PC-3 (cell line): ENCODE measurements around the gene ETNK2. TPM values are rescaled to one million over a fixed set of nuclear protein-coding genes. Genes with fewer than 3 reads are reported as not detected.

Experiments
- ATAC-seq: fragments of 200-7000 bp; cut with Tn5 transposase; 2 replicates; pipeline ENCODE4 v1.9.1; 2020; ENCODE audit warnings: mild to moderate bottlenecking, moderate library complexity
- BruUV-seq: library from RNA; stranded (reverse); fragments of 400-500 nt; replicated peaks from 2 replicates; lab custom pipeline; 2021; lab: Mats Ljungman, UMichigan
- CTCF ChIA-PET: fragments of 300-600 bp; sonication (Branson Sonifier 250); formaldehyde crosslinking; loops from one replicate; lab custom pipeline; 2022; ENCODE audit warnings: antibody characterized with exemption; lab: Charles Lee
- POLR2A ChIA-PET: fragments of 300-600 bp; sonication (Branson Sonifier 250); formaldehyde crosslinking; loops from one replicate; lab custom pipeline; 2022; ENCODE audit warnings: antibody characterized with exemption; ENCODE audit not compliant: unreplicated experiment; lab: Charles Lee
- DNase-seq: peaks from one replicate; pipeline ENCODE4 v3.0.0-alpha.2; 2015
- H2AFZ ChIP-seq: fragments of 300-600 bp; sonication (generic); 2 replicates; pipeline ENCODE4 v1.6.0; 2016; ENCODE audit warnings: antibody characterized with exemption, low read length
- H3F3A ChIP-seq: fragments of 300-600 bp; sonication (generic); one replicate; pipeline ENCODE4 v1.6.0; 2017; ENCODE audit warnings: antibody characterized with exemption, low read length, control low read depth, mild to moderate bottlenecking; ENCODE audit not compliant: unreplicated experiment
- H3K27ac ChIP-seq: fragments of 300-600 bp; sonication (generic); 2 replicates; pipeline ENCODE4 v1.5.1; 2016; ENCODE audit warnings: mild to moderate bottlenecking, low read length
- H3K27me3 ChIP-seq: fragments of 300-600 bp; sonication (generic); 2 replicates; pipeline ENCODE4 v1.6.1; 2016; ENCODE audit warnings: low read length, mixed read lengths
- H3K36me3 ChIP-seq: fragments of 300-600 bp; sonication (generic); 2 replicates; pipeline ENCODE4 v1.6.1; 2016; ENCODE audit warnings: low read depth, mixed run types, low read length, mixed read lengths
- H3K4me1 ChIP-seq: fragments of 300-600 bp; sonication (generic); 2 replicates; pipeline ENCODE4 v1.5.1; 2016; ENCODE audit warnings: low read length; ENCODE audit not compliant: insufficient read depth
- H3K4me2 ChIP-seq: fragments of 300-600 bp; sonication (generic); 2 replicates; pipeline ENCODE4 v1.6.0; 2016; ENCODE audit warnings: low read length
- H3K4me3 ChIP-seq: fragments of 300-600 bp; sonication (generic); 2 replicates; pipeline ENCODE4 v1.5.1; 2016; ENCODE audit warnings: mild to moderate bottlenecking, low read length, mixed read lengths
- H3K79me2 ChIP-seq: fragments of 300-600 bp; sonication (generic); 2 replicates; pipeline ENCODE4 v1.6.1; 2017; ENCODE audit warnings: low read length, mixed read lengths
- H3K9ac ChIP-seq: fragments of 300-600 bp; sonication (generic); 2 replicates; pipeline ENCODE4 v1.6.0; 2016; ENCODE audit warnings: mild to moderate bottlenecking, low read length
- H3K9me2 ChIP-seq: fragments of 300-600 bp; sonication (generic); replicated peaks from 2 replicates; pipeline ENCODE4 v1.6.1; 2016; ENCODE audit warnings: mixed run types, low read length, mixed read lengths
- H3K9me3 ChIP-seq: fragments of 300-600 bp; sonication (generic); 2 replicates; pipeline ENCODE4 v1.6.1; 2016; ENCODE audit warnings: low read length, mixed read lengths
- H4K20me1 ChIP-seq: fragments of 300-600 bp; sonication (generic); 2 replicates; pipeline ENCODE4 v1.6.1; 2016; ENCODE audit warnings: low read length, mixed read lengths
- EZH2 ChIP-seq: fragments of 300-600 bp; sonication (generic); IDR thresholded peaks from one replicate; pipeline ENCODE4 v1.6.1; 2017; ENCODE audit warnings: antibody characterized with exemption, mild to moderate bottlenecking, low read length; ENCODE audit not compliant: unreplicated experiment
- EZH2phosphoT487 ChIP-seq: fragments of 300-600 bp; sonication (generic); IDR thresholded peaks from 2 replicates; pipeline ENCODE4 v1.6.1; 2018; ENCODE audit warnings: mild to moderate bottlenecking, antibody characterized with exemption, low read length, borderline replicate concordance
- intact Hi-C: fragments of 100-400 bp; cut with micrococcal nuclease; formaldehyde crosslinking; loops from 2 replicates; pipeline ENCODE4 v1.9.0; 2023
- total RNA-seq: library from RNA; depleted of rRNA; stranded (reverse); fragments of >200 nt; gene quantifications from 2 replicates; pipeline ENCODE4 v1.2.3, GENCODE V29; 2014
- TF ChIP-seq, protein P1 (sequence below): fragments of 300-600 bp; sonication (generic); conservative IDR thresholded peaks from 2 replicates; pipeline ENCODE4 v1.5.1; 2017; ENCODE audit warnings: antibody characterized with exemption, low read depth, mild to moderate bottlenecking, low read length

Gene ETNK2
- total RNA-seq, 1 experiment from 2014 or later: 37.1 TPM

GRCh38 chr1:204112876-204113730, 38.7 kb downstream of the ETNK2 start:
- Histone ChIP-seq H3K9me2 (no peaks in the 10 kb centered on the region), H4K20me1 (peaks cover 8% of the 10 kb centered on the region; the same call in 1 of the 2 replicates), H3K36me3 (peaks cover 37% of the 10 kb centered on the region), H3K79me2 (peaks cover 77% of the 10 kb centered on the region), H3F3A (no peaks in the 10 kb centered on the region), H3K27ac (no peak overlapping the region), H3K4me1 (peaks cover 12% of the 10 kb centered on the region), H3K27me3 (no peaks in the 10 kb centered on the region), H3K9me3 (no peaks in the 10 kb centered on the region), H3K4me3 (no peak overlapping the region), H3K4me2 (no peak overlapping the region), H3K9ac (no peak overlapping the region), H2AFZ (no peak overlapping the region)
- DNase-seq (no peak), ATAC-seq (no peak)
- TF ChIP-seq, protein P1, sequence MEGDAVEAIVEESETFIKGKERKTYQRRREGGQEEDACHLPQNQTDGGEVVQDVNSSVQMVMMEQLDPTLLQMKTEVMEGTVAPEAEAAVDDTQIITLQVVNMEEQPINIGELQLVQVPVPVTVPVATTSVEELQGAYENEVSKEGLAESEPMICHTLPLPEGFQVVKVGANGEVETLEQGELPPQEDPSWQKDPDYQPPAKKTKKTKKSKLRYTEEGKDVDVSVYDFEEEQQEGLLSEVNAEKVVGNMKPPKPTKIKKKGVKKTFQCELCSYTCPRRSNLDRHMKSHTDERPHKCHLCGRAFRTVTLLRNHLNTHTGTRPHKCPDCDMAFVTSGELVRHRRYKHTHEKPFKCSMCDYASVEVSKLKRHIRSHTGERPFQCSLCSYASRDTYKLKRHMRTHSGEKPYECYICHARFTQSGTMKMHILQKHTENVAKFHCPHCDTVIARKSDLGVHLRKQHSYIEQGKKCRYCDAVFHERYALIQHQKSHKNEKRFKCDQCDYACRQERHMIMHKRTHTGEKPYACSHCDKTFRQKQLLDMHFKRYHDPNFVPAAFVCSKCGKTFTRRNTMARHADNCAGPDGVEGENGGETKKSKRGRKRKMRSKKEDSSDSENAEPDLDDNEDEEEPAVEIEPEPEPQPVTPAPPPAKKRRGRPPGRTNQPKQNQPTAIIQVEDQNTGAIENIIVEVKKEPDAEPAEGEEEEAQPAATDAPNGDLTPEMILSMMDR: 0 out of 2 replicates have a peak, but pooled peaks have one; percentile 13
- TF ChIP-seq EZH2: no peak
- ChIA-PET POLR2A (interaction anchor here (0.6 kb wide), 1 partner anchor 27 kb away, joined by 5 read pairs; no protein-coding TSS in a partner anchor), CTCF (interaction anchor here (0.6 kb wide), 1 partner anchor 85 kb away, joined by 3 read pairs; no protein-coding TSS in a partner anchor)
- intact Hi-C loops: no loop called here
- BruUV-seq: TSS peak; percentile 18

DNA sequence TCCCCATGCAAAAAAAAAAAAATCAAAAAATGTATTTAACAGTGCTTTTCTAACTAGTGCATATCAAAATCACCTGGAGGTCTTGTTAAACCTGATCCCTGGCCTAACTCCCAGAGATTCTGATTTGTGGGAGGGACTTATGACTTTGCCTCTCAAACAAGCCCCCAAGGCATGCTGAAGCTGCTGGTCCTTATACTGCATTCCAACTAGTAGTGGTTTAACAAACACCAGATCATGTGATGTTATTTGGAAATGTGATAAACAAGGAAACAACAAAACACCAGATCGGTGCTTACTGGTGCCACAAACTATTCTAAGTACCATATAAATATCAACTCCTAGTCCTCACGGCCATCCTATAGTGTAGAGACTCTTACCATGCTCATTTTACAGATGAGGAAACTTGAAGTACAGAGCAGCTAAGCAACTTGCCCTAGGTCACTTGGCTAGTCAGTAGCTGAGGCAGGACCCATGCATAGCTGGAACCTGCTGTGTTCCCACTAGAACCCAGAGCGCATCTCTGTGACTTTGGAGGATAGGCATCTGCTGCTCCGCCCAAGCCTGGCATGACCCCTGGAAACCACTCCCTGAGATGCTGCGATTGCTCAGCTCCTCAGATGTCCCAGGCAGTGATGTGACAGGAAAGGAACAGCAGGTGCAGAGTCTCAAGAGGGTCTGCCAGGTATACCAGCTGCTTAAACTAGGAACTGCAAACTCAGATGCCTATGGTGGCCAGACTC, 40.8 kb downstream of the ETNK2 start:
- POLR2A ChIA-PET: interaction anchor here (0.6 kb wide), 1 partner anchor 271 kb away, joined by 4 read pairs; no protein-coding TSS in a partner anchor
- peaks cover 93% of the 10 kb centered on the region for H3K79me2 ChIP-seq
- DNase-seq: peak; percentile 37
- no peak overlapping the region for H3K4me3 ChIP-seq
- intact Hi-C loops: no loop called here
- no TSS peak for BruUV-seq
- no peaks in the 10 kb centered on the region for H3K9me2 ChIP-seq
- no peaks in the 10 kb centered on the region for H3F3A ChIP-seq
- no peak overlapping the region for H2AFZ ChIP-seq
- no peaks in the 10 kb centered on the region for H3K27me3 ChIP-seq
- CTCF ChIA-PET: no interaction called here
- H3K9me3 ChIP-seq: no peaks in the 10 kb centered on the region
- no peak overlapping the region for H3K9ac ChIP-seq
- no peak overlapping the region for H3K27ac ChIP-seq
- TF ChIP-seq EZH2phosphoT487 (no peak), EZH2 (no peak)
- TF ChIP-seq, protein P1: no peak
- H4K20me1 ChIP-seq: peaks cover 8% of the 10 kb centered on the region; the same call in 1 of the 2 replicates
- H3K36me3 ChIP-seq: peaks cover 19% of the 10 kb centered on the region
- H3K4me1 ChIP-seq: peaks cover 12% of the 10 kb centered on the region
- ATAC-seq: peak; percentile 35
- no peak overlapping the region for H3K4me2 ChIP-seq
